Neural progenitor cell (in vitro differentiated cells): ENCODE measurements around the gene RNF151.
A peak's percentile ranks its signal among the peaks of the same experiment; 100 is the strongest.

Experiments
- CTCF ChIP-seq: fragments of 200-600 bp; sonication (generic); IDR thresholded peaks from 2 replicates; pipeline ENCODE4 v1.5.1; 2017; ENCODE audit warnings: antibody characterized with exemption, mild to moderate bottlenecking
- EZH2 ChIP-seq: fragments of 200-600 bp; sonication (generic); IDR thresholded peaks from 2 replicates; pipeline ENCODE4 v1.6.1; 2017; ENCODE audit warnings: antibody characterized with exemption, mild to moderate bottlenecking, moderate library complexity
- EZH2phosphoT487 ChIP-seq: fragments of 200-600 bp; sonication (generic); IDR thresholded peaks from 2 replicates; pipeline ENCODE4 v1.6.1; 2017; ENCODE audit warnings: antibody characterized with exemption

GRCh38 chr16:1990351-1991134 lies 23.9 kb downstream of the RNF151 start:
- TF ChIP-seq EZH2 (no peak), CTCF (no peak), EZH2phosphoT487 (peak; percentile 71)
